ENCODE measurements around the gene MYZAP. TPM values are rescaled to one million over a fixed set of nuclear protein-coding genes. Genes with fewer than 3 reads are reported as not detected.

The MYZAP gene
- total RNA-seq, 1 experiment from 2014 or later: 0.63 TPM

DNA sequence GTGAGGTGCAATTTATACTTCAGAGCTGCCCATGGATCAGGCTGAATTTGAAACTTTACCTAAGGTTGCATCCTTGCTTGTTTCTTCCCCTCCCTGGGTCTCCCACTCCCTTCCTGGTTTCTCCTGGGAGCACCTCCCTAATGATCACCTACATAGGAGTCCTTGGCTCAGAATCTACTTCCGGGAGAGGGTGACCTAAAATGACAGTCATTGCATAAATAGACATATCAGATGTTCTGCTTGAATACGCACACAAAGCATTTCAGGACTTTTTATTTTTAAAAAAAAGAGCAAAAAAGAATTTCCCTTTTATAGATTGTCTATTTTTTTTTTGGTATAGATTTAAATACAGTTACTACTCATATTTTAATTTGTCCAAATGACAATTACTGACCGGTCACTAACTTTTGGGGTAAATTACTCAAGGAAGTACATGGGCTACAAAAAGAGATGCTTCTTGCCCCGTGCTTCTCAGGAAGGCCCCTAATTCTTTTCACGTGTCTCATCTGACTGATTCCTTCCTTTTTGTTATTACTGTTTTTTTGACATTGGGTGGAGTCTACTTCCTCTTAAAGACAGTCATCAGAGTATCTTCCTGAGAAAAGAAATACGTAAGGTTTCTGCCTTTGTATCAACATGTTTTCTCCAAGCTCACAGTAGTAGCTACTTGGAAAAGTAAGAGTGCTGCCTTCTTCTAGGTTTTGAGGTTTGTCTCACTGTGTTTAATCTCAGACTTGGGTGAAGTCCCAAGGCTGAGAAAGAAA is 4.9 kb upstream of the MYZAP start:
- no peak overlapping the region for H4K91ac ChIP-seq (ENCODE audit: insufficient read length, low read depth, low read length)
- Mint-ChIP-seq H3K27ac (no peak overlapping the region), H3K36me3 (ENCODE audit: insufficient read depth in 1 of 3, low read depth in 3 of 3) (peaks cover 0 to 4% (median 0%) of the 10 kb centered on the region in 3 experiments; a peak in 2 of 7 replicates), H3K4me3 (no peak overlapping the region), H3K4me1 (peaks cover 6 to 7% of the 10 kb centered on the region in 2 experiments), H3K9me3 (peaks cover 6 to 7% of the 10 kb centered on the region in 2 experiments), H3K27me3 (ENCODE audit: low read depth) (peaks cover 35% of the 10 kb centered on the region)
- H2BK12ac ChIP-seq (ENCODE audit: insufficient read length, low read depth, low read length): no peak overlapping the region
- H3K4me2 ChIP-seq (ENCODE audit: insufficient read depth, insufficient read length, low read length): no peak overlapping the region
- no peaks in the 10 kb centered on the region for H4K20me1 ChIP-seq (ENCODE audit: control insufficient read depth, insufficient read depth, insufficient read length)
- no peaks in the 10 kb centered on the region for H3K27me3 ChIP-seq (ENCODE audit: insufficient read depth, low read length)
- TF ChIP-seq, protein P1, sequence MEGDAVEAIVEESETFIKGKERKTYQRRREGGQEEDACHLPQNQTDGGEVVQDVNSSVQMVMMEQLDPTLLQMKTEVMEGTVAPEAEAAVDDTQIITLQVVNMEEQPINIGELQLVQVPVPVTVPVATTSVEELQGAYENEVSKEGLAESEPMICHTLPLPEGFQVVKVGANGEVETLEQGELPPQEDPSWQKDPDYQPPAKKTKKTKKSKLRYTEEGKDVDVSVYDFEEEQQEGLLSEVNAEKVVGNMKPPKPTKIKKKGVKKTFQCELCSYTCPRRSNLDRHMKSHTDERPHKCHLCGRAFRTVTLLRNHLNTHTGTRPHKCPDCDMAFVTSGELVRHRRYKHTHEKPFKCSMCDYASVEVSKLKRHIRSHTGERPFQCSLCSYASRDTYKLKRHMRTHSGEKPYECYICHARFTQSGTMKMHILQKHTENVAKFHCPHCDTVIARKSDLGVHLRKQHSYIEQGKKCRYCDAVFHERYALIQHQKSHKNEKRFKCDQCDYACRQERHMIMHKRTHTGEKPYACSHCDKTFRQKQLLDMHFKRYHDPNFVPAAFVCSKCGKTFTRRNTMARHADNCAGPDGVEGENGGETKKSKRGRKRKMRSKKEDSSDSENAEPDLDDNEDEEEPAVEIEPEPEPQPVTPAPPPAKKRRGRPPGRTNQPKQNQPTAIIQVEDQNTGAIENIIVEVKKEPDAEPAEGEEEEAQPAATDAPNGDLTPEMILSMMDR (conservative IDR thresholded peaks at IDR 0.05): no peak
- no peak overlapping the region for H2BK120ac ChIP-seq (ENCODE audit: low read depth, low read length, poor library complexity, severe bottlenecking)
- H3K23ac ChIP-seq (ENCODE audit: insufficient read length, low read depth, low read length): no peak overlapping the region
- no peak overlapping the region for H3K27ac ChIP-seq (ENCODE audit: insufficient read length, low read depth, low read length)
- no peak overlapping the region for H3K9ac ChIP-seq (ENCODE audit: extremely low read depth, insufficient read length, low read length)
- WGBS (ENCODE audit: extremely low coverage, insufficient read length, low lambda C conversion rate): no CpG with 5 or more reads among the region's 6 CpGs
- H3K79me1 ChIP-seq (ENCODE audit: insufficient read depth, low read depth, low read length, poor library complexity, severe bottlenecking): no peaks in the 10 kb centered on the region
- no peak overlapping the region for H4K8ac ChIP-seq (replicated peaks; ENCODE audit: insufficient read length, low read depth, low read length)
- no peak for DNase-seq
- H3T11ph ChIP-seq (ENCODE audit: low read length): no peak overlapping the region
- no peak overlapping the region for H3K4ac ChIP-seq (ENCODE audit: low read depth, low read length)
- H2BK20ac ChIP-seq (ENCODE audit: low read depth, low read length, poor library complexity, severe bottlenecking): no peak overlapping the region
- no peak overlapping the region for H2AFZ ChIP-seq (ENCODE audit: low read length)
- no peak overlapping the region for H2BK5ac ChIP-seq (ENCODE audit: insufficient read length, low read length)
- no peak overlapping the region for H2AK5ac ChIP-seq (ENCODE audit: insufficient read length, low read length)
- H3K14ac ChIP-seq (ENCODE audit: insufficient read depth, low read length): no peak overlapping the region
- H4K5ac ChIP-seq (ENCODE audit: insufficient read length, low read depth, low read length): no peak overlapping the region
- no peak overlapping the region for H3K18ac ChIP-seq (ENCODE audit: insufficient read length, low read depth, low read length)
- H3K56ac ChIP-seq (ENCODE audit: insufficient read length, low read depth, low read length): no peak overlapping the region
- H3K23me2 ChIP-seq (ENCODE audit: insufficient read length, low read depth, low read length, poor library complexity, severe bottlenecking): peaks cover 3% of the 10 kb centered on the region
- no peaks in the 10 kb centered on the region for H3K9me3 ChIP-seq (ENCODE audit: control insufficient read depth, low read depth, low read length)
- no peaks in the 10 kb centered on the region for H3K4me1 ChIP-seq (ENCODE audit: insufficient read depth, low read length)
- no peaks in the 10 kb centered on the region for H3K79me2 ChIP-seq (ENCODE audit: insufficient read depth, low read length)
- no peak overlapping the region for H2BK15ac ChIP-seq (ENCODE audit: low read depth, low read length)
